ENCODE data around the gene ULK2. TPM values are rescaled to one million over a fixed set of nuclear protein-coding genes. Genes with fewer than 3 reads are reported as not detected.
"Not testable (repeated sequence)": the region's sequence is repeated elsewhere in the genome, so short reads cannot be mapped to it uniquely, and the experiment has no call there.

The ULK2 gene
- total RNA-seq, 1 experiment from 2014 or later, result 12.7 TPM

- Histone ChIP-seq H3K36me3 (ENCODE audit: control insufficient read depth in 1 of 2, insufficient read depth in 2 of 2, low read length in 2 of 2) (no peaks in the 10 kb centered on the region), H3K4me1 (ENCODE audit: control insufficient read depth in 1 of 2, insufficient read depth in 2 of 2, low read length in 2 of 2) (peaks cover 0 to 10% of the 10 kb centered on the region in 2 experiments; a peak in 1 of 4 replicates), H3K9ac (ENCODE audit: low read length) (no peak overlapping the region), H3K27me3 (ENCODE audit: insufficient read depth, low read length) (no peaks in the 10 kb centered on the region), H3K9me2 (ENCODE audit: insufficient read depth) (no peaks in the 10 kb centered on the region), H3K79me2 (ENCODE audit: insufficient read depth, low read length) (no peaks in the 10 kb centered on the region), H3K27ac (ENCODE audit: low read depth, low read length) (no peak overlapping the region), H3K4me3 (replicated peaks in 1 of 2; ENCODE audit: low read depth in 1 of 2, low read length in 2 of 2) (no peak overlapping the region), H2AFZ (ENCODE audit: low read depth, low read length, poor library complexity, severe bottlenecking) (no peak overlapping the region), H3K9me3 (ENCODE audit: control insufficient read depth in 1 of 2, insufficient read depth in 1 of 2, low read depth in 1 of 2, low read length in 2 of 2) (no peaks in the 10 kb centered on the region), H3K4me2 (ENCODE audit: low read length) (no peak overlapping the region), H4K20me1 (ENCODE audit: insufficient read depth) (no peaks in the 10 kb centered on the region)
- intact Hi-C loops (cut with micrococcal nuclease), result loop anchor here (1.0 to 5.0 kb wide), 4 partner anchors 253 to 403 kb away; no protein-coding TSS in a partner anchor
- ChIA-PET RAD21 (ENCODE audit: low non-redundant PET in 1 of 2, low total read pairs in 2 of 2, uncharacterized antibody in 2 of 2, unreplicated experiment in 2 of 2) (interaction anchor here (1.0 to 1.3 kb wide), 2 partner anchors 118 to 403 kb away, joined by 3 read pairs; partner anchors contain the start of genes ALDH3A2 (in 1 of the 2) and B9D1 (in 1 of the 2)), POLR2A (no interaction called here), CTCF (interaction anchor here (1.0 to 3.6 kb wide), 11 partner anchors 13 to 404 kb away, joined by 3 to 30 read pairs (median 7); partner anchors contain the start of genes ALDH3A2, B9D1 and MAPK7)
- DNase-seq (ENCODE audit: low read depth, low spot score), result no peak
- TF ChIP-seq ELF1 (IDR thresholded peaks at IDR 0.05; ENCODE audit: borderline replicate concordance, low read depth) (no peak), ZFX (IDR thresholded peaks at IDR 0.05) (no peak), POLR2AphosphoS5 (IDR thresholded peaks at IDR 0.05; ENCODE audit: low read depth, low read length) (no peak), JUND (IDR thresholded peaks at IDR 0.05) (no peak), ZNF274 (IDR thresholded peaks at IDR 0.05; ENCODE audit: low read depth, low read length) (no peak), CBX3 (IDR thresholded peaks at IDR 0.05; ENCODE audit: low read depth) (no peak), SP1 (IDR thresholded peaks at IDR 0.05; ENCODE audit: low read depth) (no peak), RAD21 (IDR thresholded peaks at IDR 0.05; ENCODE audit: low read depth) (no peak), EZH2phosphoT487 (IDR thresholded peaks at IDR 0.05; ENCODE audit: borderline replicate concordance) (no peak), YY1 (IDR thresholded peaks at IDR 0.05; ENCODE audit: extremely low read depth, insufficient replicate concordance, low read depth, low read length) (no peak), SIN3A (IDR thresholded peaks at IDR 0.05; ENCODE audit: low read depth) (no peak), TCF7L2 (IDR thresholded peaks at IDR 0.05; ENCODE audit: borderline replicate concordance, extremely low read depth, insufficient read depth, insufficient read length) (no peak)
- peak; percentile 17 for ATAC-seq
- no TSS peak for BruUV-seq (replicated peaks)
Measured at GRCh38 chr17:19766016-19766415, 101.7 kb downstream of the ULK2 start.

GRCh38 chr17:19763991-19764390 is 103.7 kb downstream of the ULK2 start:
- BruUV-seq (replicated peaks); H2AFZ ChIP-seq (ENCODE audit: low read depth, low read length, poor library complexity, severe bottlenecking); H3K79me2 ChIP-seq (ENCODE audit: insufficient read depth, low read length); H4K20me1 ChIP-seq (ENCODE audit: insufficient read depth); ATAC-seq; H3K4me2 ChIP-seq (ENCODE audit: low read length); intact Hi-C loops (cut with micrococcal nuclease); H3K9me3 ChIP-seq (ENCODE audit: control insufficient read depth in 1 of 2, insufficient read depth in 1 of 2, low read depth in 1 of 2, low read length in 2 of 2); H3K27ac ChIP-seq (ENCODE audit: low read depth, low read length); H3K9me2 ChIP-seq (ENCODE audit: insufficient read depth); H3K4me3 ChIP-seq (replicated peaks in 1 of 2; ENCODE audit: low read depth in 1 of 2, low read length in 2 of 2); POLR2A ChIA-PET; H3K4me1 ChIP-seq (ENCODE audit: control insufficient read depth in 1 of 2, insufficient read depth in 2 of 2, low read length in 2 of 2); DNase-seq (ENCODE audit: low read depth, low spot score); H3K27me3 ChIP-seq (ENCODE audit: insufficient read depth, low read length); H3K9ac ChIP-seq (ENCODE audit: low read length); H3K36me3 ChIP-seq (ENCODE audit: control insufficient read depth in 1 of 2, insufficient read depth in 2 of 2, low read length in 2 of 2): not testable (repeated sequence)
- ChIA-PET CTCF (interaction anchor here (2.2 to 4.4 kb wide), 4 partner anchors 11 to 402 kb away, joined by 9 to 39 read pairs (median 20); partner anchors contain the start of genes ALDH3A2, B9D1 and MAPK7), RAD21 (ENCODE audit: low non-redundant PET in 1 of 2, low total read pairs in 2 of 2, uncharacterized antibody in 2 of 2, unreplicated experiment in 2 of 2) (interaction anchor here in 1 of 2 experiments (1.9 kb wide), 1 partner anchor 11 kb away, joined by 5 read pairs; no protein-coding TSS in a partner anchor)
